Suppressor macrophage (primary cell): ENCODE data around the gene HTR1B.

Experiments
- DNase-seq, 4 experiments: peaks; one replicate each; pipeline ENCODE4 v3.0.0-alpha.2; 2020 to 2022

The HTR1B gene

GRCh38 chr6:77456531-77457248 lies 6.6 kb downstream of the HTR1B start:
- DNase-seq, result peak in 2 of 4 experiments; percentile 5 to 9

GRCh38 chr6:77455271-77455670 lies 8.0 kb downstream of the HTR1B start:
- no peak for DNase-seq

- no peak for DNase-seq
Measured at GRCh38 chr6:77454386-77454785, 8.9 kb downstream of the HTR1B start.

- DNase-seq, result no peak
Measured at GRCh38 chr6:77451466-77451865, 11.8 kb downstream of the HTR1B start.

- no peak for DNase-seq
Measured at GRCh38 chr6:77450924-77451323, 12.4 kb downstream of the HTR1B start.

- DNase-seq, result no peak
Measured at GRCh38 chr6:77448546-77448945, 14.7 kb downstream of the HTR1B start.

GRCh38 chr6:77447254-77447653 lies 16.0 kb downstream of the HTR1B start:
- DNase-seq, result no peak

- DNase-seq, result no peak
Measured at GRCh38 chr6:77446249-77446648, 17.0 kb downstream of the HTR1B start.

- no peak for DNase-seq
Measured at GRCh38 chr6:77445214-77445613, 18.1 kb downstream of the HTR1B start.

GRCh38 chr6:77440206-77440976 lies 22.9 kb downstream of the HTR1B start:
- no peak for DNase-seq

- DNase-seq, result no peak
Measured at GRCh38 chr6:77433888-77434287, 29.4 kb downstream of the HTR1B start.

GRCh38 chr6:77430504-77430903 lies 32.8 kb downstream of the HTR1B start:
- DNase-seq, result no peak

- DNase-seq, result no peak
Measured at GRCh38 chr6:77425671-77426070, 37.6 kb downstream of the HTR1B start.

- DNase-seq, result no peak
Measured at GRCh38 chr6:77425216-77425615, 38.1 kb downstream of the HTR1B start.

- DNase-seq, result no peak
Measured at GRCh38 chr6:77424761-77425160, 38.5 kb downstream of the HTR1B start.

- DNase-seq, result no peak
Measured at GRCh38 chr6:77416839-77417238, 46.5 kb downstream of the HTR1B start.

- DNase-seq, result no peak
Measured at GRCh38 chr6:77415706-77416105, 47.6 kb downstream of the HTR1B start.
